ENCODE results near the gene NF2. TPM values are rescaled to one million over a fixed set of nuclear protein-coding genes. Genes with fewer than 3 reads are reported as not detected.

NF2 gene
- total and polyA plus RNA-seq, 2 experiments from 2014 or later = 14.4 to 54.5 TPM

DNA sequence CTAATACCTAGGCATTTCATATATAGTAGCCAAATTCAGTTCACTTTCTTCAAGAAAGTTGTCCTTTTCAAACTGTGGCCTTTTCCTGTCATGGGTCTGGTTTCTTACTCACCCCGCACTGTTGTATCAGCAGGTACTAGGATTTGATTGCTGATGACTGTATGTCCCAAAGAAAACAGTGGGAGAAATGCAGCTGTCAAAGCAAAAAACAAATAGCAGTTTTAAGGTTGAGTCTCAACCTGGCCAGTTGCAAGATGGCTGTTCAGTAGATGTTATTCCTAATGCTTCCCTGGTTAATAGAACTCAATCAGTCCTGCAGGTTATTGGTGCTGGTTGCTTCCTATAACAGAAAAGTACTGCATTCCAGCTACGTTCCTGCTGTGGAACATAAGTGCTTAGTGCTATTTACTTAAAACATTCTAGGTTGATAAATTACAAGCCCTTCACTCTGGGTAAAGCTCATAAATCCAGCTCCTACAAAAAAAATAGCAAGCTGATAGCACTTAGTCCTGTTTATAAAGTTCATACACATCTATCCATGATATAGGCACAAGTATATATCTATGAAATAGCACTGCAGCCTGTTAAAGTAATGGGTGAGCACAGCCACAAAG, 26.6 kb downstream of the NF2 start:
- Histone ChIP-seq H2AFZ (no peak overlapping the region), H3K4me3 (no peak overlapping the region), H3K36me3 (ENCODE audit: insufficient read depth) (no peaks in the 10 kb centered on the region), H3K79me2 (replicated peaks; ENCODE audit: insufficient read depth) (peaks cover 75% of the 10 kb centered on the region), H4K20me1 (replicated peaks; ENCODE audit: insufficient read depth) (peaks cover 11% of the 10 kb centered on the region; the same call in 1 of the 2 replicates), H3K27ac (ENCODE audit: low read depth) (no peak overlapping the region), H3F3A (replicated peaks; ENCODE audit: low read depth) (peaks cover 12% of the 10 kb centered on the region), H3K4me1 (ENCODE audit: insufficient read depth) (peaks cover 15% of the 10 kb centered on the region; the same call in 1 of the 2 replicates), H3K27me3 (ENCODE audit: insufficient read depth) (no peaks in the 10 kb centered on the region), H3K4me2 (no peak overlapping the region), H3K9me2 (ENCODE audit: insufficient read depth) (no peaks in the 10 kb centered on the region)
- ATAC-seq (no peak), DNase-seq (ENCODE audit: low spot score) (no peak)
- Mint-ChIP-seq H3K27ac (no peak overlapping the region), H3K36me3 (ENCODE audit: low read depth) (no peaks in the 10 kb centered on the region), H3K4me3 (no peak overlapping the region), H3K9me3 (no peaks in the 10 kb centered on the region), H3K27me3 (ENCODE audit: insufficient read depth, low read depth, poor library complexity) (peaks cover 7% of the 10 kb centered on the region), H3K4me1 (peaks cover 33% of the 10 kb centered on the region)
- TF ChIP-seq EZH2phosphoT487 (IDR thresholded peaks at IDR 0.05; ENCODE audit: unreplicated experiment) (no peak), ZNF331 (CRISPR knock-in tag; IDR thresholded peaks at IDR 0.05; ENCODE audit: low read depth) (no peak), POLR2AphosphoS5 (IDR thresholded peaks at IDR 0.05; ENCODE audit: low read depth) (no peak)

GRCh38 chr22:29630987-29631386, 27.6 kb downstream of the NF2 start:
- no peaks in the 10 kb centered on the region for H3K9me2 ChIP-seq (ENCODE audit: insufficient read depth)
- peaks cover 15% of the 10 kb centered on the region; the same call in 1 of the 2 replicates for H3K4me1 ChIP-seq (ENCODE audit: insufficient read depth)
- no peaks in the 10 kb centered on the region for H3K36me3 Mint-ChIP-seq (ENCODE audit: low read depth)
- H3K4me1 Mint-ChIP-seq = peaks cover 28% of the 10 kb centered on the region
- H3K9me3 Mint-ChIP-seq = no peaks in the 10 kb centered on the region
- peaks cover 9% of the 10 kb centered on the region; the same call in 1 of the 2 replicates for H4K20me1 ChIP-seq (replicated peaks; ENCODE audit: insufficient read depth)
- no peak for TF ChIP-seq EZH2 (IDR thresholded peaks at IDR 0.05; ENCODE audit: low read depth, unreplicated experiment)
- no peaks in the 10 kb centered on the region for H3K36me3 ChIP-seq (ENCODE audit: insufficient read depth)
- peaks cover 12% of the 10 kb centered on the region for H3F3A ChIP-seq (replicated peaks; ENCODE audit: low read depth)
- H3K79me2 ChIP-seq (replicated peaks; ENCODE audit: insufficient read depth) = peaks cover 76% of the 10 kb centered on the region
- H3K4me3 Mint-ChIP-seq = no peak overlapping the region
- H3K27me3 Mint-ChIP-seq (ENCODE audit: insufficient read depth, low read depth, poor library complexity) = peaks cover 5% of the 10 kb centered on the region
- H3K27ac Mint-ChIP-seq = no peak overlapping the region
- ATAC-seq (no peak), DNase-seq (ENCODE audit: low spot score) (no peak)
- no peak overlapping the region for H3K4me2 ChIP-seq
- H3K27ac ChIP-seq (ENCODE audit: low read depth) = 0 out of 2 replicates have a peak overlapping the region, but pooled peaks have one; percentile 69
- H3K4me3 ChIP-seq = no peak overlapping the region
- H3K27me3 ChIP-seq (ENCODE audit: insufficient read depth) = no peaks in the 10 kb centered on the region
- H2AFZ ChIP-seq = no peak overlapping the region

- TF ChIP-seq ZNF462 (CRISPR knock-in tag; IDR thresholded peaks at IDR 0.05) = no peak
- TF ChIP-seq, protein P1, sequence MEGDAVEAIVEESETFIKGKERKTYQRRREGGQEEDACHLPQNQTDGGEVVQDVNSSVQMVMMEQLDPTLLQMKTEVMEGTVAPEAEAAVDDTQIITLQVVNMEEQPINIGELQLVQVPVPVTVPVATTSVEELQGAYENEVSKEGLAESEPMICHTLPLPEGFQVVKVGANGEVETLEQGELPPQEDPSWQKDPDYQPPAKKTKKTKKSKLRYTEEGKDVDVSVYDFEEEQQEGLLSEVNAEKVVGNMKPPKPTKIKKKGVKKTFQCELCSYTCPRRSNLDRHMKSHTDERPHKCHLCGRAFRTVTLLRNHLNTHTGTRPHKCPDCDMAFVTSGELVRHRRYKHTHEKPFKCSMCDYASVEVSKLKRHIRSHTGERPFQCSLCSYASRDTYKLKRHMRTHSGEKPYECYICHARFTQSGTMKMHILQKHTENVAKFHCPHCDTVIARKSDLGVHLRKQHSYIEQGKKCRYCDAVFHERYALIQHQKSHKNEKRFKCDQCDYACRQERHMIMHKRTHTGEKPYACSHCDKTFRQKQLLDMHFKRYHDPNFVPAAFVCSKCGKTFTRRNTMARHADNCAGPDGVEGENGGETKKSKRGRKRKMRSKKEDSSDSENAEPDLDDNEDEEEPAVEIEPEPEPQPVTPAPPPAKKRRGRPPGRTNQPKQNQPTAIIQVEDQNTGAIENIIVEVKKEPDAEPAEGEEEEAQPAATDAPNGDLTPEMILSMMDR (conservative IDR thresholded peaks at IDR 0.05; ENCODE audit: low read depth in 2 of 2) = no peak
- TF ChIP-seq JUNB (IDR thresholded peaks at IDR 0.05; ENCODE audit: unreplicated experiment) = no peak
- TF ChIP-seq EZH2phosphoT487 (IDR thresholded peaks at IDR 0.05; ENCODE audit: unreplicated experiment) = no peak
- peaks cover 23% of the 10 kb centered on the region for H3K4me1 Mint-ChIP-seq
- H2AFZ ChIP-seq = no peak overlapping the region
- no peaks in the 10 kb centered on the region for H3K9me2 ChIP-seq (ENCODE audit: insufficient read depth)
- H3K9me3 Mint-ChIP-seq = no peaks in the 10 kb centered on the region
- H3K36me3 Mint-ChIP-seq (ENCODE audit: low read depth) = no peaks in the 10 kb centered on the region
- no peak overlapping the region for H3K27ac ChIP-seq (ENCODE audit: low read depth)
- peaks cover 12% of the 10 kb centered on the region for H3F3A ChIP-seq (replicated peaks; ENCODE audit: low read depth)
- H3K36me3 ChIP-seq (ENCODE audit: insufficient read depth) = no peaks in the 10 kb centered on the region
- H3K27ac Mint-ChIP-seq = no peak overlapping the region
- H4K20me1 ChIP-seq (replicated peaks; ENCODE audit: insufficient read depth) = peaks cover 12% of the 10 kb centered on the region; the same call in 1 of the 2 replicates
- ATAC-seq = no peak
- H3K4me3 Mint-ChIP-seq = no peak overlapping the region
- peaks cover 4% of the 10 kb centered on the region for H3K27me3 Mint-ChIP-seq (ENCODE audit: insufficient read depth, low read depth, poor library complexity)
- no peak overlapping the region for H3K4me2 ChIP-seq
- H3K27me3 ChIP-seq (ENCODE audit: insufficient read depth) = no peaks in the 10 kb centered on the region
- H3K4me1 ChIP-seq (ENCODE audit: insufficient read depth) = peaks cover 15% of the 10 kb centered on the region; the same call in 1 of the 2 replicates
- H3K79me2 ChIP-seq (replicated peaks; ENCODE audit: insufficient read depth) = peaks cover 74% of the 10 kb centered on the region
- H3K4me3 ChIP-seq = no peak overlapping the region
- no peak for DNase-seq (ENCODE audit: low spot score)
These were observed 28.3 kb downstream of the NF2 start for GRCh38 chr22:29631725-29632124.
